GM10248 (cell line): ENCODE data around the gene PRKCB.
A peak's percentile ranks its signal among the peaks of the same experiment; 100 is the strongest.

Experiments
- CTCF ChIA-PET: fragments of 300-600 bp; sonication (Branson Sonifier 250); formaldehyde crosslinking; extraction: SDS; loops from one replicate; lab custom pipeline; 2021; ENCODE audit warnings: antibody characterized with exemption; lab: Yijun Ruan, JAX
- POLR2A ChIA-PET: fragments of 350-650 bp; sonication (Branson Sonifier 250); formaldehyde crosslinking; extraction: SDS; loops from one replicate; lab custom pipeline; 2020; ENCODE audit warnings: antibody characterized with exemption; lab: Yijun Ruan, JAX
- DNase-seq: peaks from one replicate; pipeline ENCODE4 v3.0.0; 2012; ENCODE audit errors: extremely low spot score
- CTCF ChIP-seq: IDR thresholded peaks from 2 replicates; pipeline ENCODE4 v1.5.1; 2012; ENCODE audit warnings: mild to moderate bottlenecking, low read depth; ENCODE audit errors: extremely low read depth, missing control alignments, control extremely low read depth

Gene PRKCB

GRCh38 chr16:23994615-23995014 lies 158.8 kb downstream of the PRKCB start:
- no peak for DNase-seq
- CTCF ChIA-PET: interaction anchor here (1.1 to 2.8 kb wide), 5 partner anchors 12 to 191 kb away, joined by 3 to 16 read pairs (median 4); no protein-coding TSS in a partner anchor
- POLR2A ChIA-PET: no interaction called here
- no peak for TF ChIP-seq CTCF

GRCh38 chr16:23996258-23996955 lies 160.6 kb downstream of the PRKCB start:
- ChIA-PET CTCF (interaction anchor here (2.8 kb wide), 1 partner anchor 13 kb away, joined by 16 read pairs; no protein-coding TSS in a partner anchor), POLR2A (no interaction called here)
- no peak for TF ChIP-seq CTCF
- DNase-seq: no peak

- TF ChIP-seq CTCF: no peak
- CTCF ChIA-PET: interaction anchor here (1.2 to 5.0 kb wide), 4 partner anchors 8 to 198 kb away, joined by 3 to 41 read pairs (median 9); no protein-coding TSS in a partner anchor
- POLR2A ChIA-PET: no interaction called here
- no peak for DNase-seq
Observed at GRCh38 chr16:23998771-23999170, 163.0 kb downstream of the PRKCB start.

GRCh38 chr16:23999663-24000062 lies 163.9 kb downstream of the PRKCB start:
- no peak for TF ChIP-seq CTCF
- POLR2A ChIA-PET: interaction anchor here (0.7 kb wide), 1 partner anchor 22 kb away, joined by 3 read pairs; no protein-coding TSS in a partner anchor
- CTCF ChIA-PET: interaction anchor here (0.7 to 5.0 kb wide), 5 partner anchors 8 to 196 kb away, joined by 3 to 41 read pairs (median 7); no protein-coding TSS in a partner anchor
- peak; percentile 42 for DNase-seq

GRCh38 chr16:24001710-24002109 lies 165.9 kb downstream of the PRKCB start:
- CTCF ChIA-PET: interaction anchor here (1.0 to 5.0 kb wide), 4 partner anchors 8 to 198 kb away, joined by 3 to 41 read pairs (median 4); no protein-coding TSS in a partner anchor
- TF ChIP-seq CTCF: no peak
- POLR2A ChIA-PET: no interaction called here
- DNase-seq: no peak

- no peak for DNase-seq
- POLR2A ChIA-PET: no interaction called here
- CTCF ChIA-PET: interaction anchor here (1.7 to 2.0 kb wide), 2 partner anchors 9 to 199 kb away, joined by 3 to 5 read pairs; no protein-coding TSS in a partner anchor
- no peak for TF ChIP-seq CTCF
Observed at GRCh38 chr16:24002619-24003018, 166.8 kb downstream of the PRKCB start.
